ENCODE results near the gene CSTF2. TPM values are rescaled to one million over a fixed set of nuclear protein-coding genes. Genes with fewer than 3 reads are reported as not detected.

CSTF2 gene
- total and polyA plus RNA-seq, 5 experiments from 2014 or later, result 6.8 to 15.2 (median 12.7) TPM

DNA sequence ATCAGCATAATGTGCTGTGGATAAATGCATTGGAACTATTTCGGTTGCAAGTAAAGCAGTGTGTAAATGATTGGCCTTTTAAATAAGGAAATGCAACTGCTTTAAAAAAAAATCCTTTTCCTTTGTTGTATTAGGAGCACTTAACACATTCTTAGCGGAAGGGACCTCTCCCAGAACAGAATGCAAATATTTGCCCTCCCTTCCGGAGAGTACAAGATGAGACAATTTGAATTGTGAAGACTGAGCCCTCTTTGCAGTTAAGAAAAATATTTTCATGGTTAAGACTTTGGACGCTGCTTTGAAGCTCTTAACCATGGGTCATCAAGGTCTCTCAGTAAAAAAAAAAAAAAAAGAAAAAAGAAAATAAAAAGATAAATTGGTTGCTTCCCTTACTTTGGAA is 63.5 kb downstream of the CSTF2 start:
- H3K4me1 Mint-ChIP-seq, result peaks cover 0 to 2% (median 0%) of the 10 kb centered on the region in 4 donors
- H3K9me3 Mint-ChIP-seq, result no peaks in the 10 kb centered on the region
- ATAC-seq (no peak), DNase-seq (no peak)
- POLR2A ChIA-PET, result no interaction called here
- no peak overlapping the region for H3K27ac Mint-ChIP-seq
- peaks cover 0 to 3% (median 2%) of the 10 kb centered on the region in 3 donors for H3K36me3 Mint-ChIP-seq
- H3K4me3 Mint-ChIP-seq, result no peak overlapping the region
- peaks cover 0 to 4% (median 1%) of the 10 kb centered on the region in 5 donors for H3K27me3 Mint-ChIP-seq

Other genes starting within 250 kb of the CSTF2 start
- gene TNMD, start 235.5 kb upstream of the CSTF2 start, total RNA-seq, result not detected
- gene TNMD, start 235.5 kb upstream of the CSTF2 start, polyA plus RNA-seq, result not detected
- gene TSPAN6, start 183.6 kb upstream of the CSTF2 start, total RNA-seq, result 1 to 10 TPM; 1.9 to 2.8 TPM
- 1 to 10 TPM; 3.2 to 5.6 (median 5.4) TPM for gene TSPAN6, start 183.6 kb upstream of the CSTF2 start, polyA plus RNA-seq
- gene SRPX2, start 176.2 kb upstream of the CSTF2 start, total RNA-seq, result not detected
- gene SRPX2, start 176.2 kb upstream of the CSTF2 start, polyA plus RNA-seq, result not detected
- not detected for gene SYTL4, start 88.3 kb upstream of the CSTF2 start, total RNA-seq
- not detected for gene SYTL4, start 88.3 kb upstream of the CSTF2 start, polyA plus RNA-seq
- not detected for gene NOX1, start 54.0 kb downstream of the CSTF2 start, total RNA-seq
- gene NOX1, start 54.0 kb downstream of the CSTF2 start, polyA plus RNA-seq, result not detected
- 1 to 10 TPM; 1.8 to 2.3 TPM for gene XKRX, start 108.5 kb downstream of the CSTF2 start, total RNA-seq
- gene XKRX, start 108.5 kb downstream of the CSTF2 start, polyA plus RNA-seq, result 1 to 10 TPM in 2 of 3 donors, under 1 TPM in 1; 0.48 to 1.5 (median 1.2) TPM
- gene ARL13A, start 149.3 kb downstream of the CSTF2 start, total RNA-seq, result not detected
- gene ARL13A, start 149.3 kb downstream of the CSTF2 start, polyA plus RNA-seq, result not detected
- gene TRMT2B, start 231.7 kb downstream of the CSTF2 start, total RNA-seq, result 10 to 100 TPM; 50.7 to 53.9 TPM
- 10 to 100 TPM; 42.0 to 49.1 (median 45.2) TPM for gene TRMT2B, start 231.7 kb downstream of the CSTF2 start, polyA plus RNA-seq